GM21717 (cell line): ENCODE measurements around the gene SHB.

Experiments
- ATAC-seq: cut with Tn5 transposase; IDR thresholded peaks from one replicate; pipeline ENCODE4 v1.9.1; 2021; ENCODE audit warnings: mild to moderate bottlenecking, moderate library complexity; ENCODE audit not compliant: unreplicated experiment

Gene SHB

DNA sequence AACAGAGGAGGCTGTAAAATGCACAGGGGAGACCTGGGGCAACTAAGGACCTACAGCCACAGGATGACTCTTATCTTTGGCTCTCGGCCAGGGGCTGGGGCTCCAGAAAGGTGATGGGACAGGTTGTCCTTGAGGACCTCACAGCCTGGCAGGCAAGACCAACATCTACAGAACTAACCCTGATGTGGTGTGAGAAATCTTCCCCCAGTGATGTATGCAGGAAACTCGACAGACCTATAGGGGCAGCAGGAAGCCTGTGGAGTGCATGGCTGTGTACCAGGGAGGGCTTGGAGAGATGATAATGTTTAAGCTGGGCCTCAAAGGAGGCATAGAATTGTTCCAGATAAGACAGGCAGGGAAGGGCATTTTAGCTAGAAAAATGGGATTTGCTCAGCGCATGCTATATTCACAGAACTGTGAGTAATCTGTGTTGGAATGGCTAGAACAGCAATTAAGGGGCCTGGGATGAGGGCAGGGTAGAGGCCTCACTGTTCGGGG lies 96.6 kb downstream of the SHB start:
- no peak for ATAC-seq

GRCh38 chr9:37971691-37972090 lies 97.3 kb downstream of the SHB start:
- ATAC-seq: no peak

GRCh38 chr9:37971108-37971459 lies 97.9 kb downstream of the SHB start:
- ATAC-seq: no peak

GRCh38 chr9:37970301-37971107 lies 98.5 kb downstream of the SHB start:
- ATAC-seq: no peak

GRCh38 chr9:37969558-37970300 lies 99.3 kb downstream of the SHB start:
- no peak for ATAC-seq

- no peak for ATAC-seq
Observed at GRCh38 chr9:37969130-37969529, 99.9 kb downstream of the SHB start.

DNA sequence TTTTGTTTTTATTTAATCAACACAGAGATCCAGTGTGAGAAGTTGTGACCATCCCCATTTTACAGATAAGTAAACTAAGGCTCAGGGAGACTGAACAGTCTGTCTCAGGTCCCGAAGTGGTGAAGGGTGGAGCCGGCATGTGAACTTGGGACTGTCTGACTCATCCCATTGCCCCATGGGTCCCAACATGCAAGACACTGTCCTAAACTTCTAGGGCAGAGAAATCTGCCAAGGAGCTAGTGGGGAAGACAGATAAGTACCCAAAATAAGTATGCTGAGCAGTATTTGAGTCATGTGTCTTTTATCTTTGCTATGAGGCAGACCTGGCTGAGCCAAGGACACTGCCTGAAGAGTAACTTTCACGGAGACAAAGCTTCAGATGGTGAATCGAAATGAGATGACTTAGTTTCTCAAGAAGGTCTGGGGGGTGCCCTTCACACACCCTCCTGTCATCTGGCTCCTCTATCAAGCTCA lies 100.8 kb downstream of the SHB start:
- ATAC-seq: no peak

- ATAC-seq: no peak
Observed at GRCh38 chr9:37967761-37968080, 101.3 kb downstream of the SHB start.

GRCh38 chr9:37967014-37967760 lies 101.8 kb downstream of the SHB start:
- no peak for ATAC-seq

GRCh38 chr9:37966412-37967013 lies 102.5 kb downstream of the SHB start:
- ATAC-seq: no peak

DNA sequence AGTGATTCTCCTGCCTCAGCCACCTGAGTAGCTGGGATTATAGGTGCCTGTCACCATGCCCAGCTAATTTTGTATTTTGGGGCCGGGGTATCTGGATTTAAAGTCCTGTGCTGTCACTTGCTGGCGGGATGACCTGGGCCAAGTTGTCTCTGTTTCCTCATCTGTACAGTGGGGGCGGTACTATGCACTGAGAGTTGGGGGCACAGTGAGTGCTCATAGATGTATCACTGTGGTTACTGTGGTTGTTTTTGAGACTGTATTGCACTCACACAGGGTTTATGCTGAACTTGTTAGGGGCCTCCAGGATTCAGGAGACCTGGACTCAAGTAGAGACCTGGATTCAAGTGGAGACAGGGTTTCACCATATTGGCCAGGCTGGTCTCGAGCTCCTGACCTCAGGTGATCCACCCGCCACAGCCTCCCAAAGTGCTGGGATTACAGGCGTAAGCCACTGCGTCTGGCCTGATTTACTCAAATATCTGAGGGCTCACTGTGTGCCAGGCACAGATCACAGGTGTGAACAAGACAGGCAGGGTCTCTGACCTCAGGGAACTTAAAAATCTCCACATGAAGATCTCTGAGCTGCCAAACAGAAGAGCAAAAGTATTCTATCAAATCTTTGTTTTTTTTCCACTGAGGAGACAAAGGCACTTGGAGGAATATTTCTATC lies 103.2 kb downstream of the SHB start:
- ATAC-seq: peak; percentile 57

DNA sequence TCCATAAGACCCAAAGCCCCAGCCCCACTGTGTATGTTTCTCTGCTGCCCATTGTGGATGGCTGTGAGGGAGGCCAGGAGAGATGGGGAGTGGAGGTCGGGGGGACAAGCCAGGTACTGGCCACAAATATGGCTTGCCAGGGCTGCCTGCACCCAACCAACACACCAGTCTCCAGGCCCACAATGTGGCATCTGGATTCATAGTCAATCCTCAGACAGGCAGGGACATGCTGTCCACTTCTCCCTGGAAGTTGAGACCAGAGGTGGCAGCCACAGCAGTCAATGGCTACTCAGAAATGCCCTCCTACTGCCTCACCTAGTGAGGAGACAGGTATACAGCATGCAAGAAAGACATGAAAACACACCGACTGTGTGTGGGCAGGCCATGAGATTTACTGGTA lies 103.9 kb downstream of the SHB start:
- ATAC-seq: no peak

- no peak for ATAC-seq
Observed at GRCh38 chr9:37964740-37965081, 104.3 kb downstream of the SHB start.

- no peak for ATAC-seq
Observed at GRCh38 chr9:37963936-37964739, 104.9 kb downstream of the SHB start.

GRCh38 chr9:37961351-37961750 lies 107.7 kb downstream of the SHB start:
- no peak for ATAC-seq

DNA sequence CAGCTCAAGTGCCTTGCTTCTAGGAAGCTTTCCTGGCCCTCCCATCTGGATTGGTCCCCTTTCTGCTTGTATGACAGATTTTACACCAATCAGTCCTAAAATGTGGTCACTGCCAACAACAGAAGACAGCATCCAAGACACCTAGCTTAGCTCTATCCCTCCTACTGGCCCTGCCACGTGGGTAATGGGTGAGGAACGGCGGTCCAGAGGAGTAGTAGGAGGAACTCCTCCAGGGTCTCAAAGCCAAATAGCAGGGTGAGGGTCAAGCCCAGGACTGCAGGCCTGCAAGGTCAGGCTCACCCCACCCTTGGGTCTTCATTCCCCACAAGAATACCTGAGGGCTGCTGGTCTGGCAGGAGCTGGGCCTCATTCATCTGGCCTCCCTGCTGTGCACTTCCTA lies 108.4 kb downstream of the SHB start:
- no peak for ATAC-seq

GRCh38 chr9:37959976-37960375 lies 109.1 kb downstream of the SHB start:
- ATAC-seq: no peak

DNA sequence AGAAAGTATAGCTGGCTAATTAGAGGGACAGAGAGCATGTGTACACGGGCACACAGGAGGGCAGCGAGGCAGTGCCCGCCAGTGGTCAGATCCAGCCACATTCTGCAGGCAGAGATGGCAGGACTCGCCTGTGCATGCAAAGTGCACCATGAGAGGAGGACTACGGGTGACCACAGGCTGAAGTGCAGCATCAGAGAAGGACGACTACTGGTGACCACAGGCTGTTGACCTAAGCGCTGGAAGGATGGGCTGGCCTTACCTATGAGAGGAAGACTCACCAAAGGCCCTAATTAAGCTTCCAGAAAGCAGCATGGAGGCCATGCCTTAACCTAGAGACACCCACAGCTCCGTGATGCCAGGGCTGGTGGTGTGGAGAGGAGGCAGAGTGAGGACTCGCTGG lies 110.9 kb downstream of the SHB start:
- no peak for ATAC-seq

DNA sequence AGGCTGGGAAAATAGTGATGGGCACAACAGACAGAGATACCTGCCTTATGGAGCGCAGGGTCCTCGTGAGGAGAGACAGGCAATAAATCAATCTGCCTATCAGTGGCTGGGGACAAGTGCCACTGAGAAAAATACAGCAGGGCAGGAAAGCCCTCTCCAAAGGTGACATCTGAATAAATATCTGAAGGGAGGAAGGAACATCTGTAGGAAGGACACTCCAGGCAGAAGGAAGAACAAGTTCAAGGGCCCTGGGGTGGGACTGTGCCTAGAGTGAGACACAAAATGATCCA lies 111.4 kb downstream of the SHB start:
- no peak for ATAC-seq
